ENCODE data around the gene TNRC6C.

The TNRC6C gene

DNA sequence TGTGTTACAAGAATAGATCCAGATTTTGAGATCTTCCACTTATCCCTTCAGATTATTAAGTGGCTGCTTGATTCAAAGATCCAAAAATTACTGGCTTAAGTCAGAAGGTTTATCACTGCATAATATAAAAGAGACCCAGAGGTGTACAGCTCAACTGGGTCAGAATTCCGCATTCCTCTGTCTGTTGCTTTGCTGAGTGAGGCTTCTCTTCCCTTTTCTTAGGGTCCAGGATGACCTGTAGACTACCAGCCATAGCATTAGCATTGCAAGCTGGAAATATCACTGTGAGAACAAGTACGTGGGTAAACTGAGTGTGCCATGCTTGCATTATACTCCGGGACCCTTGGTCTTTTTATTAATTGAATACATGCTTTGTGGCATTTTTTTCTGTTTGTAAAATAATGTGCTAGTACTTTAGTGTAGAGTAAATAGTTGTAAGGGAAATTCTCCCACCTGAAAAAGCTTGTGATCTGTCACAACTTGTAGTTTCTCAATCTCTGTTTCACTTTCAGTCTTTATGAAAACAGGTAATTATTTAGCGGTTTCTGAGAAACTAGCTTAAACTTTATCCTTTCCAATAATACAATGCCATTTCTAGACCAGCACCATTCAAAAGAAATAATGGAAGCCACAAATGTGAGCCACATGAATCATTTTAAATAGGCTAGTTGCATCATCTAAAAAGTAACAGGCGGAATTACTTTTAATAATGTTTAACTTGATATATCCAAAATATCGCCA, 61.6 kb downstream of the TNRC6C start:
- no peak for DNase-seq

DNA sequence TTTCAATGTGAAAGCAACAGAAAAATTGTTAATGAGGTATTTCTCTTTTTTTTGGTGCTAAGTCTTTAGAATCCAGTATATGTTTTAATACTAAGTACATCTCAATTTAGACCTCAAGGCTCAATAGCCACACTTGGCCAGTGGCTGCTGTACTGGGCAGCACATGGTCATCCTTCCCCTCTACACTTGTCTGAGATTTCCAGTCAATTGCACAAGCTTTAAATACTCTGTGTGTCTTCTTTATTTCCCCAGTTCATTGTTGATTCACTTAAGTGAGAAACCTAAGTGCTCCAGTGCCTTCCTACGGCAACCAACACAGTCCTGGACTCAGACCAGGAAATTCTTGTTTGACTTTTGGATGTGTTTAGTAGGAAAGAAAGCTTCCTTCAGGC, 62.2 kb downstream of the TNRC6C start:
- no peak for DNase-seq

DNA sequence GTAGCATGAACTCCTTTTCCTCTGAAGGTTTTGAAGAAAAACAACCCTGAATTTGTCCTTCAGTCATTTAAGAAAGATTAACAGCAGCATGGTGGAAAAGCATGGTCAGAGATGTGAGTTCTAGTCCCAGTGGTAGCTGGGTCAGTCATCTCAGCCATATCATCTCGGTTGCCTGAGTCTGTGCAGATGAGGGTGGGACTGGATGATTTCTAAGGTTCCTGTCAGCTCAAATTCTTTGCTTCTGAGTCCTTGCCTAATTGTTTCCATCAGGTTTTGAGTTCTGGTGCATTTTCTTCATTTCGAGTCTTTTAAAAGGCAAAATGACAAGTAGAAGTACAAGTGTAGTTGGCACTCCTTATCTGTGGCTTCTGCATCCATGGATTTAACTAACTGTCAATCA, 63.9 kb downstream of the TNRC6C start:
- DNase-seq, result no peak

DNA sequence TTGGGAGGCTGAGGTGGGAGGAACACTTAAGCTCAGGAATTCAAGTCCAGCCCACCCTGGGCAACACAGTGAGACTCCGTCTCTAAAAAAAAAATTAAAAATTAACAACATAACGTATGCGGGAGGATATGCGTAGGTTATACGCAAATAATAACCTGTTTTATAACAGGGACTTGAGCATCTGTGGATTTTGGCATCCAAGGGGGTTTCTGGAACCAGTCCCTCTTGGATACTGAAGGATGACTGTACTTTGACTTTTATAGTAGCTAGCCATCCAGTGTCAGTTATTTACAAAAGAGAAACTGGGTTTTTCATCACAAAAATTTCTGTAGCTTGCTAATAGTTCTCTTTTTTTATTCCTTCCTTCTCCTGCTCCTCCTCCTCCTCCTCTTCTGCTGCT, 64.5 kb downstream of the TNRC6C start:
- DNase-seq, result no peak

DNA sequence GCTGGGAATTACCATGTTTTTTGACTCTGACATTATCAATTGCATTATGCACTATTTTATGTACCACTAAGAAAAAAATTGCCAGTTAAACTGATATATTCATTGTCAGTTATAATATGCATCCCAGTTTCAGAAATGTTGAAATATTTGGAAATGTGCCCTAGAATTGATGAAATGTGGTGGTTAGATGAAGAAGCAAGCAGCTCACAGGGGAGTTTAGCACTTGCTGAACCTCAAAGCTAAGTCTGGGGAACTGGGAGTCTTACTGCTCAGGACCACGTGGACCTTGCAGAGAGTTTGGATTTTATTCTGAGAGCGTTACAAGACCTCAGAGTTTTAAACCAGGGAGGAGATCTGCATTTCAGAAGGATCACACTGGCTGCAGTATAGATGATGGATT, 67.9 kb downstream of the TNRC6C start:
- no peak for DNase-seq

DNA sequence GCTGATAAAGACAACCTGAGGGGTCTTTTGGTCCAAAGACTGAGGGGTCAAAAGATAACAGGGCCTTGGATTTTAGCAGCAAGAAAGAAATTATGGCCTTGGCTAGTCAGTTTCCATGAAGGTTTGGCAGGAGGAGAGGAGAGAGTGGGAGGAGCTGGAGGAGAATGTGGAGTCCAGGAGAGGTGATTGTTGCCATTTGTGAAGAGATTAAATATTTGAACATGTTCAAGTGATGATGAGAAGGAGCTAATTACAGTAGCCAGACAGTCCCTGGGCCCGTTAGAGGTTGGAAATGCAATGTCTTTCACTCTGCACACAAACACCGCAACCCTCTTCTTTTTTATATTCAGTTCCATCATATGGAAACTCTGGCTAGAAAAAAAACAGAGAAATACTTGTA, 68.6 kb downstream of the TNRC6C start:
- no peak for DNase-seq

DNA sequence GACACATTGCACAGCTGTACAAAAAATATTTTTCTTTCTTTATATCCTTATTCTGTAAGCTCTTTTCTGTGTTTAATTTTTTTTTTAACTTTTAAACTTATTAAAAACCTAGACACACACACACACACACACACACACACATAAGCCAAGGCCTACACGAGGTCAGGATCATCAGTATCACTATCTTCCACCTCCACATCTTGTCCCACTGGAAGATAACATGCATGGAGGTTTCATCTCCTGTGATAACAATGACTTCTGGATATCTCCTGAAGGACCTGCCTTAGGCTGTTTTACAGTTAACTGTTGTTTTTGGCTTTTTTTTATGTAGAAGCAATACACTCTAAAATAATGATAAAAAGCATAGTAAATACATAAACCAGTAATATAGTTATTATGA, 71.2 kb downstream of the TNRC6C start:
- DNase-seq, result no peak

DNA sequence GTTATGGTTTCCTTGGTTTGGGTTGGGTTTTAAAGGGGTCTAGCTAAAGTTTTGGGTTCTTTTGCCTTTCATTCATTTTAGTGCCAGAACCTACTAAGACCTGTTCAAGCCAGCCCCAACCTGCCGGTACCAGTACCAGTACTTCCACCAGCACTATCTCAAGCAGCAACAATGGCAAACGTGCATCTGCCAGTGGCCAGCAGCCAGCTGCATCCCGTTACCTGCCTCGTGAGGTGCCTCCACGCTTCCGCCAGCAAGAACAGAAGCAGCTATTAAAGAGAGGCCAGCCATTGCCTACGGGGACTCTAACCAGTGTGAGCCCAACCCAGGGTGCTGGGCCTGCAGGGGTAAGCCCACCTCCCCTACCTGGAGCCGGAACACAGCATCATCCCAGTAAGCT, 72.9 kb downstream of the TNRC6C start:
- DNase-seq, result no peak

DNA sequence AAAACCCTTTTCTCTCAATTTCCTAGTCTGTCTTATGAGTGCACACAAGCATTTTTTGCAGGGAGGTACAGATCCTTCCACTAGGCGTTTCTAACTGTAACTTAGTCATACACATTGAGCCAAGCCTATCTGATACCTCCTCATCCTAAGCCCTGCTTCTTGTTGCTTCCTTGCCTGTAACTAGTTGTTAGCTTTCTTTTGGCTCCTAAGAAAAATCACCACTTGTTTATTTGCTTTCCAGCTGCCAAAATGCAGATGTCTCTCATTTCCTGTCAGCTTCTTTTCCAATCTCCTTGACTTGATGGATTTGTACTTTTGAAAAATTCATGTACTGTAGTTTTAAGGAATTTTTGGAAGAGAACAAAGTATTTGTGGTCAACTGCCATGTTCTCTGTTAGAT, 73.7 kb downstream of the TNRC6C start:
- no peak for DNase-seq

DNA sequence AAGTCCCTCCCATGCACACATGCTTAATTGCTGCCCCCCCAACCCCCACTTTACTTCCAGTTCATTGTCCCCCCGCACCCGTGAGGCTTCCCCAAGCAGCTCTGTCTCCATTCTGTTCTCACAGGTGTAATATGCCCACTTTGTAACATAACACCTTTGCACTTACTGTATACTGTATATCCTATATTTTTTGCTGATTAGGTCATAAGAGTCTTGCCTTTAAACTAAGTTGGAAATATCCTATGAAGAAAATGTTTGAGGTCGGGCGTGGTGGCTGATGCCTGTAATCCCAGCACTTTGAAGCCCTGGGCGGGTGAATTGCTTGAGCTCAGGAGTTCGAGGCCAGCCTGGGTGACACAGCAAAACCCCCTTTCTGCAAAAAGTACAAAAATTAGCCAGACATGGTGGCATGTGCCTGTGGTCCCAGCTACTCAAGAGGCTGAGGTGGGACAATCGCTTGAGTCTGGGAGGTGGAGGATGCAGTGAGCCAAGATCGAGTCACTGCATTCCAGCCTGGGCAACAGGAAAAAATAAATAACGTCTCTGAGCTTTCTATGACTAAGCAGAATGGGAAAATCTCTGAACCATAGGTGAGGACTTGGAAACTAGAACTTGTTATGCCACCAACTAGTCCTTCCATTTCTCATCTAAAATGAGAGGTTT, 76.1 kb downstream of the TNRC6C start:
- no peak for DNase-seq

DNA sequence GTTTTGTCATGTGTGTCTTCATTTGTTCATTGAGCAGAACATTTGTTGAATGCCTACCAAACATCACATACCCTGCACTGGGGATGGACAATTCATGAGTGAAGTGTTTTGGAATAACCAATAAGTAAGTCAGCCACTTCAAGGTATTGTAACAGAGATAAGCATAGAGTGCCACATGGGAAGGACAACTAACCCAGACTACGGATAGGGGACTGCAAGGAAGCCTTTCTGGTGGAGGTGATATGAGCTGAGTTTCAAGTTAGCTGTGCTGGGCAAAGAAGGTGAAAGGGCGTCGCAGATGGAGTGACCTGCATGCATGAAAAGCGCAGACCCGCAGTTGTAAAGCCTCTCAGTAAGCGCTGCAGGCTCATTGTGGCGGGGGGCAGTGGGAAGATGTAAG, 78.8 kb downstream of the TNRC6C start:
- no peak for DNase-seq

DNA sequence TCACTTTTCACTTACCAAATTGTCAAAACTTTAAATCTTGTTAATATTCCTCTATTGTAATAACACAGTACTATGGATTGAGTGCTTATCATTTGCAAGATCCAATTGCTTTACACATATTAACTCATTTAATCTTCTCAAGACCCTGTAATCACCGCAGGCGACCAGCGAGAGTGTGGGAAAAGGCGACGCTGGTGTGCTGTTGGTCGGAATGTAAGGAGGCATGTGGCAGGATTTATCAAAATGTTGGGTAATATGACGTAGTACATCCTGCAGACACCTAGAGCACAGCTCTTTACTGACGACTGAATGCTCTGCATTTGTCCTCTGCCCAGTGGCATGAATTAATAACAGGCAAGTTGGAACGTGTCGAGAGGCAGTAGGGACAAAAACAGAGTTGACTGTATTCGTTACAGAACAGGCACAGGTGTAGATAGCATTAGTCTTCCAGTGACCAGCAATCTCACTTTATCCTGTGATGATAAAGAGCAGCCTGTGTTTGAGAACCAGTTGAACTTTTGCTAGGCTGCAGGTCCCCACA, 80.3 kb downstream of the TNRC6C start:
- no peak for DNase-seq

DNA sequence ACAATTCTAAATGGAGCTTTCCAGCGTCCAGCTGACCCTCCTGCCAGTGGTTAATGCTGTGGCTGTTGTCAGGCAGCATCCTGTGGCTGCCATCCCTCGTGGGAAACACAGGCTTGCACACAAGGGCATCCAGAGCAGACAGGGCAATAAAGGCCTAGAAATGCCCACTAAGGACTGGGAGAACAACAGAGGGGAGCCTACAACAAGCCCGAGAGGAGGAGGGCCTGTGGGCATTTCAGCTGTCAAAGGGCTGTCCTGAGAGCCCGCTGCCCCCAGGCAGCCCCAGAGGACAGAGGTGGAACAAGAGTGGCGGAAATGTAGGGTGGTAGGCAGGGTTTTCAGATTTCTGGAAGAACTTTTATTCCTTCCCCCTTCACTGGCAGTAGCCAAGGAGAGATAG, 81.1 kb downstream of the TNRC6C start:
- DNase-seq, result no peak

DNA sequence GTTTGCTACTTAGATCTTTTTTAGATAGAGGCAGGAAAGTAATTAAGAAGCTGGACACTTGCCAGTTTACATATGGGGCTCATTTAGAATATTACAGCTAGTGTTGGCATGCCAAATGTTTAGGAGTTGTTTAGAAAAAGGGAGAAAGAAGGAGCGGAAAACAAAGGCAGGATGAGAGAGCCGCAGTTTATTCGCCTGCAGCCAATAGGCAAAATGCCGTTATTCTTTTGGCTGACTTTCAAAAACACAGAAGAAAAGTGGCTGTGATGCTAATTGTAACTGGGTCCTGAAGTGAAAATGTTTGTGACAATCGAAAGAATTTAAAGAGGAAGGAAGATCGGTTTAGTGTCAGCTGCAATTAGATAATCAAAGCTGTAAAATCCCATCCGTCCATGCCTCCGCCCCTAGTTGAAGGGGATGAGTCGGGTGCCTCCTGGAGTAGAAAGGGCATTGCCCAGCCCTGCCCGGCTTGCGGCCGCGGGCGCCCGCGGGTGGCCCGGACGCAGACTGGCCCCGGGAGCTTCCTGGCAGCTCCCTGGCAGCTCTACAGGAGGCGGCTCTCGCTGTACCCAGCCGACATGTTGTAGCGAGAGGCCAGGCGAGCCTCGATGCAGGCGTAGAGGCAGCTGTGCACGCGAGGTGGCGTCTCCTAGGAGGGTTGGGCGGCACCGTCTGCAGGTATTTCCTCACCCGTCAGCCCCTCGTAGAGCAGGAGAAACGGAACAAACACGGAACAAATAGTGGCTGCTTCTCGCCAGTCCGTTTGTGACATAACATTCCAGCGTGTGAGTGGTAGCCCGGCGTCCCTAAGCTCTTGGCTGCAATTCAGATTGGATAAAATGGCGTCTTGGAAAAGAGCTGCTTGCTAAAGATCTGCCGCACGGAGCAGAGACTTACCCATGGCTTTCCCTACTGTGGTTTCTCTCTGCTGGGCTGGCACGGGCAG, 82.2 kb downstream of the TNRC6C start:
- DNase-seq, result no peak

DNA sequence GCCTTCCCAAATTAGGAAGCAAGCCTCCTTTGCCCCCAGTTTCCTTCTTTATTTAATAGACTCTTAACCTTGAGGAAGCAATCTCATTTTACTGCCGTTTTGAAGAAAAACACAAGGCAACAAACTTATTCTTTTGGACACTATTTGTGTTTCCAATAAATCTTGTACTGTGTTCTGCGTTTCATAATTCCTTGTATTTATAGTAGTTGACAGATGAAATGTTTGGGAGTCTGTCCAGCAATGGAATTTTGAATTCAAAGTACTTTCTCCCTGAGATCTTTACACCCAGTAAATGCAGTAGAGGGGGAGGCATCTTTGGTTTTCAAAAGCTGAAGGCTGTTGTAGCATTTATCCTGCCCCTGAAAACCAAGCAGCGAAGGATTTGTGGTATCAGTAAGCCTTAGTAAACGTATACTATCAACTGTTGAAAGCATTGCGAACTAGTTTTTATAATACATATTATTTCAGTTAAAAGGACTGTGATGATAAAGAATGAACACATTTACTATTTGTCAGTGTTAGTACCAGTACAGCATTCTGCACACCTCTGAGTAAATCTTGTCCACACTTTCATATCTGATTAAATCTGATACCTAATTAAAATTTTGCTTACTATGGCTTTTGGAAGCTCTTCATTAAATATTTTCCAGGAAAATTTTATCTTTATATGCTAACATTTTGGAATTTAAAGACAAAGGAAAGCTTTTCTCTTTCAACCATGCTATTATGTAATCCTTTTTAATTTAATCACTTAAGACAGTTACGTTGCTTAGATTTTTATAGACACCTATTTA, 83.1 kb downstream of the TNRC6C start:
- DNase-seq, result no peak

DNA sequence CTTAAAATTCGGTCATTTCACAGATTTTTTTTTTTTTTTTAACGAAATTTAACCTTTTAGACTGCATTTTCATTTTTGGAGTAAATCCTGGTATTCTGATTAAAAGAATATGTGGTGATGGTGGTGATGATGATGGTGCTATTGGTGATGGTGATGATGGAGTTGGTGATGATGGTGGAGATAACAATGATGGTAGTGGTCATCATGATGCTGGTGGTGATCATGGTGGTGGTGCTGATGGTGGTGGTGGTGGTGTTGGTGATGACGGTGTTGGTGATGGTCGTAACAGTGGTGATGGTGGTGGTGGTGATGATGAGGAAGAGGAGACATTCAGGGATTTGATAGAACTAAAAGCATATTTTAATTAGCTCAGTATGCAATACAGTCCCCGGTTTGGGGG, 84.0 kb downstream of the TNRC6C start:
- DNase-seq, result no peak

DNA sequence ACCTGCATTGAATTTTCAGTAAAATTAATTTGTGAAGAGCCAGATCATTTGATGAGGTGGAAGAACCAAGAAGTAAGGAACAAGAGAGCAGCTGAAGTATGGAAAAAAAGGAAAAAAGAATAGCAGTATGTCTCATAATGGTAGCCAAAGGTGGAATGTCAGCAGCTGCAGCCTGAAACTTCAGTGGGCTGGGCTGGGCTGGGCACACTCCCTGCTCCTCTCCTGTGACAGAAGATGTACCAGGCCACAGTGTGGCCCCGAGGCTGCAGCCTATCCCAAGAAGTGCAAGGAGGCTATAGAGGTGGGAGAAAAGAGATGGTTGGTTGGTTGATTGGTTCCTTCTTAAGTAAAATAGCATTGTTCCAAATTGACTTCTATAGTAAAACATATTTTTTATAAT, 84.5 kb downstream of the TNRC6C start:
- DNase-seq, result no peak

DNA sequence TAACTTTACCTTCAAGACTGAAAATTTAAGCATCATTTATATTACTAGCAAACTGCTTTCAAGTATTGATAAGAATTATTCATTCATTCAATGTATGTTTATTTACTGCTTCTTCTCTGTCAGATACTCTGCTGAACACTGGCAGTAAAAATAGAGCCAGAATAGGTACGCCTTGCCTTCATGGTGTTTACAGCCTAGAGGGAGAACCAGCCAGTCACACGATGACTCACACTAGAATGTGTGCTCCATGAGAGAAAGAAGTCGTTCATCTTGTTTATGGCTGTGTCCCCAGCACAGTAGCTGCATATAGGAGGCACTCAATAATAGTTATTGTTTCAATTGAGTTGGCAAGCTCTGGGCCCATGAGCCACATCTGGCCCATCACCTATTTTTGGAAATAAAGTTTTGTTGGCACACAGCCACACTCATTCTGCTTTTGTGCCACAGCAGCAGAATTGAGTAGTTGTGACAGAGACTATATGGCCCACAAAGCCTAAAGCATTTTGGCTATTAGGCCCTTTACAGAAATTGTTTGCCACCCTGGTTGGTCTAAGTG, 85.9 kb downstream of the TNRC6C start:
- no peak for DNase-seq

DNA sequence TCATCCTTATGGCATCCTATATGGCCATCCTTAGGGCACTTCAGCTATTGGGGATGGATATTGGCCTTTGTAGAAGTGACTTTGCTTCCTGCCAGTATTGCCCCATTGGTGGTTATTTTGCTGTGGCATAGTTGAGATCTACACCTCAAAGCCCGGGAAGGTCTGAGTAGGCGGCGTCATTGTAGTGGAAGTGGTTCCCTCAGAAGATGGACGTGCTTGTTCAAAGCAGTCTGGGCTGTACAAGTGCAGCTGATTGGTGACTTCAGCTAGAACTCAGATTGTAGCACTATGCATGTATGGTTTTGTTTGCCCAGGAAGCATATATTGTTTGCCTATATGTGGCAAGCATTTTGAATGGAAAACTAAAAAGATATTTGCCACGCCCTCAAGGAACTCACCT, 86.8 kb downstream of the TNRC6C start:
- DNase-seq, result no peak

DNA sequence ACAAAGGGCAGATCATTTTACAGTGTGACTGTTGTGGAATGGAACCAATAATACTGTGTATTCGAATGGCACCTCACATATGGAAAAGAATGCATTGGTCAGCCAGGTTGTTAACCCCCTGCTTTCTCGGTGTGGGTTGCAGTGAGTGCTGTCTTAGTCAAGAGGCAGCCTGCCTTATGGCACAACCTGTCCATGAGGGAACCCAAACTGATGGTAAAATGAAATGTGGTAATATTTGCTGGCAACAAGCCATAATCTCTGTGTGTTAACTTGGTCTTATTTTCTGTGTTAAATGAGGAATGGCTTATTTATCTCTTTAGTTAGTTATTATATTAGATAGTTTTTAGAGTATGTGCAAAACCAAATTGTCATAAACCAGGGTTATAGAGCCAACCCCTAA, 88.4 kb downstream of the TNRC6C start:
- no peak for DNase-seq

DNA sequence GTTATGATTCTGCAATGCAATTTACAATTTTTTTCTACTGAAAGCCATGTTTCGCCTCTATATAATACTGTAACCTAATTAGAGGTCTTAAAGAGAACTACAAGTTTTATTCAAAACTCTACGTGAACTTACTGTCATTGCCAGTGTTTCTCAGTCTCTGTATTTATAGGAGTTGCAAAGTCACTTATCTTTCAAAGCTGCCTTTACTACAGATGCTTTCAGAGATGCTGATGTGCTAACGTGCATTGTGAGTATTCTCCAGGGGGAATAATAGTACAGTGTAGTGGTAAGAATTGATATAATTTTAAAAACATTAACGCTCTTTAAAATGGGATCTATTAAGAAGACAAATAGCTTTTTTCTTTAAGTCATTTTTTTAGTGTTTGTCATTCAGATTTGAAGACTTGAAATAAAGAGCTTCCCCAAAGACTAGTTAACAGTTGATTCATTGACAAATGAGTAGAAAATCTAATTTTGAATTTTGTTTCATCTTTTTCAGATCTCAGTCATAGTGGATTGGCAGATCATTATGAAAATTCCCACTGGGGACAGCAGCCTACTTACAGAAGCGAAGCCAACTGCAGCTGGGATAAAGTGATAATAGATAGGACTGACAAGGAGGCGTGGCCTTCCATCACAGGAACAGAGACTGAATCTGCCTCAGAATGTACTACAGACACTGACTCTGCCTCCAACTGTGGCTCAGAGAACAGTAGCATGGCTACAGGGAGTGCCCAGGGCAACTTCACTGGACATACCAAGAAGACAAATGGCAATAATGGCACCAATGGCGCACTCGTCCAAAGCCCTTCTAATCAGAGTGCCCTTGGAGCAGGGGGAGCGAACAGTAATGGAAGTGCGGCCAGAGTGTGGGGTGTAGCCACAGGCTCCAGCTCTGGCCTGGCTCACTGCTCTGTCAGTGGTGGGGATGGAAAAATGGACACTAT, 90.1 kb downstream of the TNRC6C start:
- DNase-seq, result no peak

All from NCI-H1436 treated with DMSO at 0.1 percent for 48 hours (cell line).